Measurements from ENCODE around the gene ARID1B. TPM values are rescaled to one million over a fixed set of nuclear protein-coding genes. Genes with fewer than 3 reads are reported as not detected.

The ARID1B gene
- total RNA-seq, 1 experiment from 2014 or later, result 91.7 TPM

- Histone ChIP-seq H3K36me3 (ENCODE audit: control insufficient read depth, insufficient read depth, low read length) (no peaks in the 10 kb centered on the region), H3K27me3 (ENCODE audit: control insufficient read depth, insufficient read depth, low read length) (no peaks in the 10 kb centered on the region), H3K27ac (ENCODE audit: low read length) (no peak overlapping the region), H3K9me3 (ENCODE audit: control insufficient read depth, insufficient read depth, low read depth, low read length) (no peaks in the 10 kb centered on the region), H3K4me1 (ENCODE audit: control insufficient read depth, insufficient read depth, low read length) (no peaks in the 10 kb centered on the region), H3K4me3 (ENCODE audit: low read depth in 2 of 2, low read length in 2 of 2) (no peak overlapping the region)
- in situ Hi-C loops (cut with HindIII; ENCODE audit: low pct_unique_long_range_greater_than_20kb, low sequenced_read_pairs) (no loop called here), intact Hi-C loops (cut with micrococcal nuclease; ENCODE audit: unreplicated experiment) (no loop called here)
- ChIA-PET CTCF (no interaction called here), POLR2A (no interaction called here)
- ATAC-seq, result no peak
- TF ChIP-seq, protein P1, sequence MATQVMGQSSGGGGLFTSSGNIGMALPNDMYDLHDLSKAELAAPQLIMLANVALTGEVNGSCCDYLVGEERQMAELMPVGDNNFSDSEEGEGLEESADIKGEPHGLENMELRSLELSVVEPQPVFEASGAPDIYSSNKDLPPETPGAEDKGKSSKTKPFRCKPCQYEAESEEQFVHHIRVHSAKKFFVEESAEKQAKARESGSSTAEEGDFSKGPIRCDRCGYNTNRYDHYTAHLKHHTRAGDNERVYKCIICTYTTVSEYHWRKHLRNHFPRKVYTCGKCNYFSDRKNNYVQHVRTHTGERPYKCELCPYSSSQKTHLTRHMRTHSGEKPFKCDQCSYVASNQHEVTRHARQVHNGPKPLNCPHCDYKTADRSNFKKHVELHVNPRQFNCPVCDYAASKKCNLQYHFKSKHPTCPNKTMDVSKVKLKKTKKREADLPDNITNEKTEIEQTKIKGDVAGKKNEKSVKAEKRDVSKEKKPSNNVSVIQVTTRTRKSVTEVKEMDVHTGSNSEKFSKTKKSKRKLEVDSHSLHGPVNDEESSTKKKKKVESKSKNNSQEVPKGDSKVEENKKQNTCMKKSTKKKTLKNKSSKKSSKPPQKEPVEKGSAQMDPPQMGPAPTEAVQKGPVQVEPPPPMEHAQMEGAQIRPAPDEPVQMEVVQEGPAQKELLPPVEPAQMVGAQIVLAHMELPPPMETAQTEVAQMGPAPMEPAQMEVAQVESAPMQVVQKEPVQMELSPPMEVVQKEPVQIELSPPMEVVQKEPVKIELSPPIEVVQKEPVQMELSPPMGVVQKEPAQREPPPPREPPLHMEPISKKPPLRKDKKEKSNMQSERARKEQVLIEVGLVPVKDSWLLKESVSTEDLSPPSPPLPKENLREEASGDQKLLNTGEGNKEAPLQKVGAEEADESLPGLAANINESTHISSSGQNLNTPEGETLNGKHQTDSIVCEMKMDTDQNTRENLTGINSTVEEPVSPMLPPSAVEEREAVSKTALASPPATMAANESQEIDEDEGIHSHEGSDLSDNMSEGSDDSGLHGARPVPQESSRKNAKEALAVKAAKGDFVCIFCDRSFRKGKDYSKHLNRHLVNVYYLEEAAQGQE (IDR thresholded peaks at IDR 0.05; ENCODE audit: insufficient read depth in 1 of 2, low read depth in 2 of 2, low read length in 1 of 2), result no peak
- TF ChIP-seq, protein P2, sequence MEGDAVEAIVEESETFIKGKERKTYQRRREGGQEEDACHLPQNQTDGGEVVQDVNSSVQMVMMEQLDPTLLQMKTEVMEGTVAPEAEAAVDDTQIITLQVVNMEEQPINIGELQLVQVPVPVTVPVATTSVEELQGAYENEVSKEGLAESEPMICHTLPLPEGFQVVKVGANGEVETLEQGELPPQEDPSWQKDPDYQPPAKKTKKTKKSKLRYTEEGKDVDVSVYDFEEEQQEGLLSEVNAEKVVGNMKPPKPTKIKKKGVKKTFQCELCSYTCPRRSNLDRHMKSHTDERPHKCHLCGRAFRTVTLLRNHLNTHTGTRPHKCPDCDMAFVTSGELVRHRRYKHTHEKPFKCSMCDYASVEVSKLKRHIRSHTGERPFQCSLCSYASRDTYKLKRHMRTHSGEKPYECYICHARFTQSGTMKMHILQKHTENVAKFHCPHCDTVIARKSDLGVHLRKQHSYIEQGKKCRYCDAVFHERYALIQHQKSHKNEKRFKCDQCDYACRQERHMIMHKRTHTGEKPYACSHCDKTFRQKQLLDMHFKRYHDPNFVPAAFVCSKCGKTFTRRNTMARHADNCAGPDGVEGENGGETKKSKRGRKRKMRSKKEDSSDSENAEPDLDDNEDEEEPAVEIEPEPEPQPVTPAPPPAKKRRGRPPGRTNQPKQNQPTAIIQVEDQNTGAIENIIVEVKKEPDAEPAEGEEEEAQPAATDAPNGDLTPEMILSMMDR (IDR thresholded peaks at IDR 0.05), result no peak
- TF ChIP-seq POLR2AphosphoS5 (IDR thresholded peaks at IDR 0.05; ENCODE audit: low read depth, low read length) (no peak), TCF7L2 (IDR thresholded peaks at IDR 0.05; ENCODE audit: low read depth, low read length) (no peak), SIN3A (IDR thresholded peaks at IDR 0.05; ENCODE audit: borderline replicate concordance, insufficient read depth, low read depth, low read length) (no peak)
- BruUV-seq (replicated peaks), result no TSS peak
- no peak for DNase-seq (ENCODE audit: low read depth, low spot score)
Measured at GRCh38 chr6:156853733-156854132, 76.6 kb downstream of the ARID1B start.

- DNase-seq (ENCODE audit: low read depth, low spot score), result no peak
- no peak for ATAC-seq
- Histone ChIP-seq H3K27ac (ENCODE audit: low read length) (no peak overlapping the region), H3K4me3 (ENCODE audit: low read depth in 2 of 2, low read length in 2 of 2) (no peak overlapping the region), H3K36me3 (ENCODE audit: control insufficient read depth, insufficient read depth, low read length) (no peaks in the 10 kb centered on the region), H3K4me1 (ENCODE audit: control insufficient read depth, insufficient read depth, low read length) (0 out of 2 replicates have a peak, but pooled peaks cover 1% of the 10 kb centered on the region), H3K9me3 (ENCODE audit: control insufficient read depth, insufficient read depth, low read depth, low read length) (no peaks in the 10 kb centered on the region), H3K27me3 (ENCODE audit: control insufficient read depth, insufficient read depth, low read length) (no peaks in the 10 kb centered on the region)
- TF ChIP-seq POLR2AphosphoS5 (IDR thresholded peaks at IDR 0.05; ENCODE audit: low read depth, low read length) (no peak), SIN3A (IDR thresholded peaks at IDR 0.05; ENCODE audit: borderline replicate concordance, insufficient read depth, low read depth, low read length) (no peak), TCF7L2 (IDR thresholded peaks at IDR 0.05; ENCODE audit: low read depth, low read length) (no peak)
- TF ChIP-seq, protein P1 (IDR thresholded peaks at IDR 0.05; ENCODE audit: insufficient read depth in 1 of 2, low read depth in 2 of 2, low read length in 1 of 2), result no peak
- TF ChIP-seq, protein P2 (IDR thresholded peaks at IDR 0.05), result no peak
- ChIA-PET CTCF (no interaction called here), POLR2A (no interaction called here)
- BruUV-seq (replicated peaks), result no TSS peak
- in situ Hi-C loops (cut with HindIII; ENCODE audit: low pct_unique_long_range_greater_than_20kb, low sequenced_read_pairs) (no loop called here), intact Hi-C loops (cut with micrococcal nuclease; ENCODE audit: unreplicated experiment) (no loop called here)
Measured at GRCh38 chr6:156854466-156855161, 77.4 kb downstream of the ARID1B start.
